Activated CD4-positive, alpha-beta T cell treated with anti-CD3 and anti-CD28 coated beads, Interleukin-2, amount 10 ng/mL, durations not matched to agents 24 days and 14 days (primary cell): ENCODE measurements around the gene MED13. TPM values are rescaled to one million over a fixed set of nuclear protein-coding genes. Genes with fewer than 3 reads are reported as not detected.
A peak's percentile ranks its signal among the peaks of the same experiment; 100 is the strongest.

Experiments used
- DNase-seq: peaks from one replicate; pipeline ENCODE4 v3.0.0; 2022
- H3K27ac Mint-ChIP-seq: one replicate; pipeline ENCODE4 v1.8.0; 2022; ENCODE audit warnings: mild to moderate bottlenecking, mixed read lengths
- H3K27me3 Mint-ChIP-seq: one replicate; pipeline ENCODE4 v1.8.0; 2022; ENCODE audit warnings: mixed read lengths
- H3K36me3 Mint-ChIP-seq: one replicate; pipeline ENCODE4 v1.8.0; 2022; ENCODE audit warnings: low read depth, mild to moderate bottlenecking, mixed read lengths
- H3K4me1 Mint-ChIP-seq: one replicate; pipeline ENCODE4 v1.8.0; 2021; ENCODE audit warnings: mixed read lengths
- H3K4me3 Mint-ChIP-seq: one replicate; pipeline ENCODE4 v1.8.0; 2022; ENCODE audit warnings: mild to moderate bottlenecking, moderate library complexity, mixed read lengths
- H3K9me3 Mint-ChIP-seq: one replicate; pipeline ENCODE4 v1.8.0; 2021; ENCODE audit warnings: mixed read lengths
- intact Hi-C: fragments of 100-400 bp; cut with micrococcal nuclease; formaldehyde crosslinking; loops from one replicate; pipeline ENCODE4 v1.15.1; 2023
- total RNA-seq: library from RNA; stranded (reverse); gene quantifications from 2 replicates; pipeline ENCODE4 v1.2.3, GENCODE V29; 2022

The MED13 gene
- total RNA-seq, 1 donor from 2014 or later = 63.4 TPM

DNA sequence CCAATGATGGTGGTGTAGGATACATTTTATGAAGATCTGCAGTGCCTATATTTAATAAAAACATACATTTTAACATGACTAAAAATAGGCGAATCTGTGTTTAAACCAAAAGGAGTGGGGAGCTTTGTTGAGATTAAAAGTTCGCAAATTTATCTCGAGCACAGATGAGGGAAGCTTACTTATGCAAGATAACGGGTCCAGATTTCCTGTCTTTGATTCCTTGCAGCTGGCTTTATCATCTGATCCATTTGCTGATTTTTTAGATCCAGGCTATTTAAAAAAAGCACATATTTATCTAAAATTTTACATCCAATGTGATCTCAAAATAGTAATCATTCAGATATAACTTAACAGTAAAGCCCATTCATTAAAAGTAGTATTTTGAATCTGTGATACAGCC, 80.3 kb downstream of the MED13 start:
- no peak overlapping the region for H3K4me3 Mint-ChIP-seq
- H3K27me3 Mint-ChIP-seq = no peaks in the 10 kb centered on the region
- intact Hi-C loops = no loop called here
- peaks cover 3% of the 10 kb centered on the region for H3K4me1 Mint-ChIP-seq
- H3K36me3 Mint-ChIP-seq = peaks cover 42% of the 10 kb centered on the region
- no peak for DNase-seq
- H3K9me3 Mint-ChIP-seq = no peaks in the 10 kb centered on the region
- no peak overlapping the region for H3K27ac Mint-ChIP-seq

DNA sequence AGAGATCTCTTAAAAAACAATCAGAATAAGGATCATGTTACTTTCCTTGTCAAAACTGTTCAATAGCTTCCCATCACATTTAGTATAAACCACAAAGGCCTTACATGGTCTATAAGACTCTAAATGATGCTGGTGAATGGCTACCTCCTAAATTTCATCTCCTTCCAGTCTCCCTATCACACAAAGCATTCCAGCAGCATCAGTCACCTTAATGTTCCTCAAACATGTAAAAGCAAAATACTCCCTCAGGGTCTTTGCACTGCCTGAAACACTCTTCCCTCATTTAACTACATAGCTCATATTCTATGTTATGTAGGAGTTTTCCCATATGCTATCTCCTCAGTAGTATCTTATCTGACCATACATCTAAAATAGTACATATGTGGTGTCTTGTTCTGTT, 83.8 kb downstream of the MED13 start:
- intact Hi-C loops = no loop called here
- DNase-seq = no peak
- Mint-ChIP-seq H3K36me3 (peaks cover 53% of the 10 kb centered on the region), H3K27ac (no peak overlapping the region), H3K4me1 (peaks cover 3% of the 10 kb centered on the region), H3K27me3 (no peaks in the 10 kb centered on the region), H3K9me3 (no peaks in the 10 kb centered on the region), H3K4me3 (no peak overlapping the region)

DNA sequence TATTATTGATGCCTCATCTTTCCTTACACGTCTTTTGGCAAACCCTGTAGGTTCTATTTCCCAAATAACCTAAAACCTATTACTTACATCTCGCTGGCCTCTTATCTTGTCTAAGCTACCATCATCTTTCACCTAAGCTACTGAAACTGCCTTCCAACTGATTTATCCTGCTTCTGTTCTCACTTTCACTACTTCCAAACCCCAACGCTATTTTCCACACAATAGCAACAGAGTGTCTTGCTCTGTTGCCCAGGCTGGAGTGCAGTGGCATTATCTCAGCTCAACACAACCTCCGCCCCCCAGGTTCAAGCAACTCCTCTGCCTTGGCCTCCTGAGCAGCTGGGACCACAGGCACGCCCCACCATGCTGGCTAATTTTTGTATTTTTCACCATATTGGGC, 84.5 kb downstream of the MED13 start:
- Mint-ChIP-seq H3K27ac (no peak overlapping the region), H3K9me3 (no peaks in the 10 kb centered on the region), H3K4me1 (peaks cover 3% of the 10 kb centered on the region), H3K36me3 (peaks cover 53% of the 10 kb centered on the region), H3K27me3 (no peaks in the 10 kb centered on the region), H3K4me3 (no peak overlapping the region)
- intact Hi-C loops = no loop called here
- no peak for DNase-seq

DNA sequence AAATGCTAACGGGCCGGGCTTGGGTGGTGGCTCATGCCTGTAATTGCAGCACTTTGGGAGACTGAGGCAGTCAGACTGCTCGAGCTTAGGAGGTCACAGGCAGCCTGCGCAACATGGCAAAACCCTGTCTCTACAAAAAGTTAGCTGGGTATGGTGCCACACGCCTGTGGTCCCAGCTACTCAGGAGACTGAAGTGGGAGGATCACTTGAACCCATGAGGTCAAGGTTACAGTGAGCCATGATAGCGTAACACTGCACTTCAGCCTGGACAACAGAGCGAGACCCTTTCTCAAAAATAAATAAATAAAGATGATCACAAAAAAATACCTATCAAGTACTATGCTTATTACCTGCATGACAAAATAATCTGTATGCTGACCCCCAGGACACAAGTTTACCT, 91.0 kb downstream of the MED13 start:
- H3K4me1 Mint-ChIP-seq = peaks cover 7% of the 10 kb centered on the region
- no peak overlapping the region for H3K27ac Mint-ChIP-seq
- intact Hi-C loops = no loop called here
- no peak for DNase-seq
- peaks cover 35% of the 10 kb centered on the region for H3K36me3 Mint-ChIP-seq
- no peak overlapping the region for H3K4me3 Mint-ChIP-seq
- no peaks in the 10 kb centered on the region for H3K9me3 Mint-ChIP-seq
- no peaks in the 10 kb centered on the region for H3K27me3 Mint-ChIP-seq

DNA sequence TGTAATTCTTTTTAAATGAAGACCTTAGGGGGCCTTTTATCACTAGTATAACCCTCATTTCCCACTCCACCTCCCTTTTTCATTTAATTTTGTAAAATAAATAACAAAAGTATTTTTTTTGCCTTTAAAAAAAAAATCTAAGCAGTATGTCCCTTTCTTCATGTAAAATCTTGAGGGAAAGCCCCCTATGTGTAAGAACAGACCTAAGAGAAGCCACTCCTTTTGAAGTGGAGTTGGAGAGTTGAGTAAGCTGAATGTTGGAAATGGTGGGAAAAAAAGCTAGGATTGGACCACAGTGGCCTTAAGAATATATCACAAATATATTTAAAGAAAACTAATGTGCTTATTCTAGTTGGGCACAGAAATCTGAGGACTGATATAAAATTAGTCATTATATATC, 92.8 kb downstream of the MED13 start:
- Mint-ChIP-seq H3K27ac (no peak overlapping the region), H3K4me1 (peaks cover 7% of the 10 kb centered on the region), H3K36me3 (peaks cover 33% of the 10 kb centered on the region), H3K9me3 (no peaks in the 10 kb centered on the region), H3K27me3 (no peaks in the 10 kb centered on the region), H3K4me3 (no peak overlapping the region)
- DNase-seq = no peak
- intact Hi-C loops = no loop called here

DNA sequence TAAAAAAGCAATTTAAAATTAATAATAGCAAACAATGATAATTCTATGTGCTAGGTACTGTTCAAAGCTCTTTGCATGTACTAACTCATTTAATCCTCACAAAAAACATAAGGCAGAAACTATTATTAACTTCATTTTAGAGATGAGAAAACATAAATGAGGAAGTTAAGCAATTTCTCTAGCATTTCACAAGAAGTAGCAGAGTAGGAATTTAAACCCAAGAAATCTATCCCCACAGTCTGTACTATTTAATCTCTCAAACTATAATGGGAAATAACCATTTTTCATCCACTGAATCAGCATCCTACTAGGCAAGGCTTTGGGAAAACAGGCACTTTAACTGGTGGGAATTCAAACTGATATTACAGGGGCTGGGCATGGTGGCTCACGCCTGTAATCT, 95.0 kb downstream of the MED13 start:
- DNase-seq = no peak
- H3K4me3 Mint-ChIP-seq = no peak overlapping the region
- peaks cover 35% of the 10 kb centered on the region for H3K36me3 Mint-ChIP-seq
- H3K27me3 Mint-ChIP-seq = no peaks in the 10 kb centered on the region
- H3K9me3 Mint-ChIP-seq = no peaks in the 10 kb centered on the region
- intact Hi-C loops = no loop called here
- H3K27ac Mint-ChIP-seq = no peak overlapping the region
- peaks cover 4% of the 10 kb centered on the region for H3K4me1 Mint-ChIP-seq

DNA sequence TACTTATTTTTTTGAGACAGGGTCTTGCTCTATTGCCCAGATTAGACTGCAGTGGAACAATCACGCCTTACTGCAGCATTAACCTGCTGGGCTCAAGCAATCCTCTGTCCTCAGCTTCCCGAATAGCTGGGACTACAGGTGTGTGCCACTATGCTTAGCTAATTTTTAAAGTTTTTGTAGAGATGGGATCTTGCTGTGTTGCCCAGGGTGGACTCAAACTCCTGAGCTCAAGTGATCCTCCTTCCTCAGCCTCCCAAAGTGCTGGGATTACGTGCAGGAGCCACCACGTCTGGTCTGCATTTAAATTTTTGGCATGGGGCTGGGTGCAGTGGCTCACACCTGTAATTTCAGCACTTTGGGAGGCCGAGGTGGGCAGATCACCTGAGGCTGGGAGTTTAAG, 96.3 kb downstream of the MED13 start:
- no peaks in the 10 kb centered on the region for H3K4me1 Mint-ChIP-seq
- no peak overlapping the region for H3K27ac Mint-ChIP-seq
- H3K4me3 Mint-ChIP-seq = no peak overlapping the region
- H3K27me3 Mint-ChIP-seq = no peaks in the 10 kb centered on the region
- intact Hi-C loops = no loop called here
- DNase-seq = no peak
- no peaks in the 10 kb centered on the region for H3K9me3 Mint-ChIP-seq
- H3K36me3 Mint-ChIP-seq = peaks cover 36% of the 10 kb centered on the region

DNA sequence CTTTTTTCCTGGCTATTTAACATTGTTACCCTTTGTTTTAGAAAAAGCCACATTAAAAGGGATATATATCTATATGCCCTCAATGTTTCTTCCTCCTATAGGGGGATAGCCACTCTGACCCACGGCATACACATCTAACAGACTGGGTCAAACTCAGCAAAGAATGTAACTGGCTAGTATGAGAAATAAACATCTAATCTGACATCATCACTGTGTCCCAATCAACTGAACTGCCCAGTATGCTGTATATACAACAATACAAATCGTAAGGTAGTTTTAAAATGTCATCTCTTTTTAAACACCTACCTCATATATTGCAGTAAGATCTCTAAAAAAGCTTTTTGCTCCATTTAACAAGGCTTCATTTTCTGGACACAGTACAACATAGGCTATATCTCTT, 97.3 kb downstream of the MED13 start:
- Mint-ChIP-seq H3K27ac (no peak overlapping the region), H3K27me3 (no peaks in the 10 kb centered on the region), H3K4me3 (no peak overlapping the region), H3K36me3 (peaks cover 41% of the 10 kb centered on the region), H3K4me1 (no peaks in the 10 kb centered on the region), H3K9me3 (no peaks in the 10 kb centered on the region)
- no peak for DNase-seq
- intact Hi-C loops = no loop called here

DNA sequence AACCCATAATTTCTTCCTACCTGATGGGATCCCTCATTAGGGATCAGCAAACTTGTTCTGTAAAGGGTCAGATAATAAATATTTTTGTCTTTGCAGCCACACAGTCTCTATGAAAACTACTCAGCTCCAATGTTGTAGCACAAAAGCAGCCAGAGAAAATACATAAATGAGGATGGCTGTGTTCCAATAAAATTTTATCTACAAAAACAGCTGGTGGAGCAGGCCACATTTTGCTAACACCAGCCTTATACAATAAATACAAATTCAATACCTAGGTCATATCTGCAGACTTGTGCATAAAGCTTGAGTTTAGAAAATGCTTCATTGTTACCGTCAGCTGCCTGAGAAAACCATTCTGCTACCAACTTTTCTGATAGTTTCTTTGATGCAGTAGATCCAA, 98.9 kb downstream of the MED13 start:
- no peak overlapping the region for H3K27ac Mint-ChIP-seq
- peaks cover 41% of the 10 kb centered on the region for H3K36me3 Mint-ChIP-seq
- no peaks in the 10 kb centered on the region for H3K9me3 Mint-ChIP-seq
- intact Hi-C loops = no loop called here
- no peaks in the 10 kb centered on the region for H3K4me1 Mint-ChIP-seq
- H3K27me3 Mint-ChIP-seq = no peaks in the 10 kb centered on the region
- no peak for DNase-seq
- no peak overlapping the region for H3K4me3 Mint-ChIP-seq

DNA sequence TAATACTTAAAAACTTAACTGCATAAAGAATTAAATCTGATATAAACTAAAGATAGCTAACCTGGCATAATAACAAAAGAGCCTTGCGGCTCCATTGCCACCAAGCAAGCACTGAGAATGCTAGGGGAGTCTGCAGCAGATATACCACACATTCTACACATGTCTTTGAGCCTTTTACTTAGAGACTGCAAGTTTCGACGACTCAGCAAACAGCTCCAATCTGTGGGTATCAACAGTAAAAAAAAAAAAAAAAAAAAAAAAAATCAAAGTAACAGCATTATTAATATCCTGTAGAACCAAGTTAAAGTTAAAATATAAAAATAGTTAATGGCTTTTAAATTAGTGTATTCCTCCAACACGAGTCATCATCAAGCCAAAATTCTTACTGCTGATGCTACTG, 109.5 kb downstream of the MED13 start:
- Mint-ChIP-seq H3K27me3 (no peaks in the 10 kb centered on the region), H3K4me1 (no peaks in the 10 kb centered on the region), H3K4me3 (no peak overlapping the region), H3K36me3 (peaks cover 26% of the 10 kb centered on the region), H3K9me3 (no peaks in the 10 kb centered on the region), H3K27ac (no peak overlapping the region)
- intact Hi-C loops = no loop called here
- no peak for DNase-seq

DNA sequence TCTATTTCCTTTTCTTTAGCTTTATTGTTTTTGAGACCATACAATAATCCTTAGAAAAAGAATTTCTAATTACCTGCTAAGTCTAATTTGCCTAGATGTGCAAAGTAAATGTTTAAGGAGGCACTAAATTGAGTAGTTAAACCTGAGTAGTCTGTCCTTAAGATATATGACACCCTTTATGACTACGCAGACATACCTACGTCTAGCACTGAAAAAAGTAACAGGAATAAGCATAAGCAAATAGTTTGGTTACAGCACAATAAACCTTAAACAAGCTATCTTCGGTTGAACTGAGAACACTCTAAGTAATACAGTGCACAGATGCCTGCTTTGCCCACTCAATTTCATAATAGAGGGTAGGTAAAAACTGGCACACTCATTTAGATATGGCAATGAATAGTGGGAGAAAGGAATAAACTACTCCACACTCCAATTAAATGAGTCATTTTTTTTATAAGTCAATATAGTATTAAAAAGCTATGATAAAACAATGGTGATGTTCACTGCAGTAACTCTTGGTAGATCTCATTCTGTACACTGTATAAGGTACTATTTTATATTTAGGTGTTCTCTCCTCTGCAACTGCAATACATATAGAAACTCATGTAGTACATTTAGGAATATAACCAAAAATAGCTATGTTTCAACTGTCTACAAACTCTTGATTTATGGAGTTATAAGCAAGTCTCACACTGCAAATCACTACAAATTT, 117.6 kb downstream of the MED13 start:
- peaks cover 39% of the 10 kb centered on the region for H3K36me3 Mint-ChIP-seq
- no peak overlapping the region for H3K4me3 Mint-ChIP-seq
- H3K27ac Mint-ChIP-seq = no peak overlapping the region
- H3K27me3 Mint-ChIP-seq = no peaks in the 10 kb centered on the region
- DNase-seq = no peak
- H3K4me1 Mint-ChIP-seq = peaks cover 8% of the 10 kb centered on the region
- no peaks in the 10 kb centered on the region for H3K9me3 Mint-ChIP-seq
- intact Hi-C loops = no loop called here

DNA sequence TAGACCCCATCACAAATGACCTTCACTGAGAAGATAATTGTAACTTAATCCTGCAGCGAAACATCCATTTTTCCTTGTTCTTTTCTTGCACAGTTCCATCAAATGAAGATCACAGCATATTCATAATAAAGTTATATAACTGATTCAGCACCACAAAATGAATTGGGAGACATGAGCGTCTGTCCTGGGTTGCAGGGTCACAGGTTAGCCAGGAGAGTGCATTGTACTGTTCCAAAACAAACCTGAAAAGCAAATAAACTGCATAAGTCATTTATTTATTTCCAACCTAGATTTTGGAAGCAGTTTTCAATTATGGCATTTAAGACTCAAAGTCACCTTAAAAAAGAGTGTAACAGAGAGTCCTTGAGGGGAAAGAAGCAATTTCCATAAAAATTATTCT, 118.7 kb downstream of the MED13 start:
- no peak for DNase-seq
- Mint-ChIP-seq H3K27ac (no peak overlapping the region), H3K36me3 (peaks cover 35% of the 10 kb centered on the region), H3K4me1 (peaks cover 8% of the 10 kb centered on the region), H3K4me3 (no peak overlapping the region), H3K9me3 (no peaks in the 10 kb centered on the region), H3K27me3 (no peaks in the 10 kb centered on the region)
- intact Hi-C loops = no loop called here

DNA sequence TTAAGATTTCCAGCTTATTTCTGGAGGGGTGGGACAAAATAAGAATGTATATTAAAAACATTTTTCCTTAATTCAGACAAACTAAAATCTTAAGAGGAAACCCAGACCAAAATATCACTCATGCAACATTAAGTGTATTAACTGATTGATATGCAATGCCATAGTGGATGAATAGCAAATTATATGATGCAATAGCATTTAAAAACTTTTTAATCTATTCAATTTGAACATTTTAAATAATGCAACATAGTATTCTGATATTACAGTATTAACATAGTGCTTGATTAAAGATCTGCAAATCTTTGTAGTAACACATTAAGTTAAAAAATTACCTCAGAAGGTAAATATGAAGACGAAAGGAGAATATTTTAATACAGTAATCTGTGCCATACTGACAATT, 122.0 kb downstream of the MED13 start:
- Mint-ChIP-seq H3K36me3 (peaks cover 29% of the 10 kb centered on the region), H3K27ac (no peak overlapping the region), H3K27me3 (no peaks in the 10 kb centered on the region), H3K9me3 (no peaks in the 10 kb centered on the region), H3K4me3 (no peak overlapping the region), H3K4me1 (peaks cover 8% of the 10 kb centered on the region)
- intact Hi-C loops = no loop called here
- no peak for DNase-seq

DNA sequence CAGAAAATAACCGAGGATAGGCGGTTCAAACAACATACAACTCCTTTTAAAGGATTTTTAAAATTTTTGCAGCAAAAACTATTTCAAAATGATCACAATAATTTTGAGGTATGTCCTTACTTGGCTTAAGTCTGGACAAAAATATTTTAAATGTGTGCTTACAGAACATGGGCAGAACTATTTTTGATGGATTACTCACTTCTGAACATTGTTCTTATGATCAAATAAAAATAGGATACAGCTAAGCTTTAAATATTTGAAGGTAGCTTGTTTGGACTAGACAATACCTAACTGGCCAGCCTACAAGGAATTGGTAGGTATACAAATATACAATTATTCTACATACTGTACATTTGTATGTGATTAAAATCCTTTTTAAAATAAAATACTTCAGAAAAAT, 123.0 kb downstream of the MED13 start:
- no peak overlapping the region for H3K27ac Mint-ChIP-seq
- peaks cover 25% of the 10 kb centered on the region for H3K36me3 Mint-ChIP-seq
- H3K27me3 Mint-ChIP-seq = no peaks in the 10 kb centered on the region
- no peak for DNase-seq
- peaks cover 8% of the 10 kb centered on the region for H3K4me1 Mint-ChIP-seq
- intact Hi-C loops = no loop called here
- H3K9me3 Mint-ChIP-seq = no peaks in the 10 kb centered on the region
- H3K4me3 Mint-ChIP-seq = no peak overlapping the region

DNA sequence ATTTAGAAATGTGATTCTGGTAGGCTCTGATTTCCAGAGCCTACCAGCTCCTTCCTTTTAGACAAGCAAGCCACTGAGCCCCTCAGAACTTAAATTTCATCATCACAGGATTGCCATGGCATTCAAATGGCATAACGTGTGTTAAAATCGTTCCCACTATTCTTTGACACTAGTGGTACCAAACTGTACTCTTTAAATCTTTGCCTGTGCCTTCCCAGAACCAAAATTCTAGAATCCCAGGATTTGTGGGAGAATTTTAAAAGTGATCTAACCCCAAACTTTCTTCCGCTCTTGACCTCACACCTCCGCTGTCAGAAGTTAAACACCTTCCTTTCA, 137.0 kb downstream of the MED13 start:
- intact Hi-C loops = loop anchor here (1.0 kb wide), 1 partner anchor 65 kb away; the partner anchor contains the start of gene BRIP1
- H3K9me3 Mint-ChIP-seq = no peaks in the 10 kb centered on the region
- peaks cover 15% of the 10 kb centered on the region for H3K36me3 Mint-ChIP-seq
- peaks cover 2% of the 10 kb centered on the region for H3K27me3 Mint-ChIP-seq
- peak overlapping the region; percentile 97 for H3K27ac Mint-ChIP-seq
- peaks cover 18% of the 10 kb centered on the region for H3K4me1 Mint-ChIP-seq
- no peak for DNase-seq
- H3K4me3 Mint-ChIP-seq = peak overlapping the region; percentile 96
